ENCODE results near the gene FBXO48.

- TF ChIP-seq CTCF (IDR thresholded peaks at IDR 0.05), result peak; percentile 87 to 93 (median 91)
- no peak for TF ChIP-seq POLR2A (IDR thresholded peaks at IDR 0.05)
These were observed 25.7 kb downstream of the FBXO48 start for GRCh38 chr2:68441179-68441993.
